Endothelial cell of umbilical vein (primary cell): Measurements from ENCODE around the gene HS3ST1.

ENCODE experiments used
- EZH2 ChIP-seq: IDR thresholded peaks from 2 replicates; pipeline ENCODE4 v1.6.1; 2012; ENCODE audit warnings: borderline replicate concordance, low read depth, mild to moderate bottlenecking, moderate library complexity, low read length, inconsistent platforms; ENCODE audit not compliant: severe bottlenecking
- FOS ChIP-seq: IDR thresholded peaks from 2 replicates; pipeline ENCODE4 v1.6.1; 2011; ENCODE audit warnings: mild to moderate bottlenecking, low read length, moderate library complexity, borderline replicate concordance; ENCODE audit not compliant: insufficient read depth
- GATA2 ChIP-seq: IDR thresholded peaks from 2 replicates; pipeline ENCODE4 v1.7.0; 2011; ENCODE audit warnings: low read depth, mild to moderate bottlenecking, moderate library complexity, mixed read lengths, low read length; ENCODE audit not compliant: insufficient read length, insufficient read depth
- POLR2A ChIP-seq: IDR thresholded peaks from 2 replicates; pipeline ENCODE4 v1.6.1; 2012; ENCODE audit warnings: low read depth, mild to moderate bottlenecking, control low read depth, low read length
- POLR2AphosphoS5 ChIP-seq: IDR thresholded peaks from 2 replicates; pipeline ENCODE4 v1.6.1; 2012; ENCODE audit warnings: low read depth, mild to moderate bottlenecking, control low read depth, low read length, moderate library complexity; ENCODE audit not compliant: insufficient read depth
- TF ChIP-seq, protein P1 (sequence below), 2 donors: IDR thresholded peaks; 1 replicate in 1 of 2; 2 replicates in 1 of 2; pipeline ENCODE4 v1.5.1; 2011; ENCODE audit warnings: low read length in 2 of 2, mild to moderate bottlenecking in 2 of 2, moderate library complexity in 2 of 2, control low read depth in 1 of 2, inconsistent platforms in 1 of 2, low read depth in 1 of 2; ENCODE audit not compliant: insufficient read depth in 1 of 2; ENCODE audit errors: extremely low read depth in 1 of 2
- TF ChIP-seq, protein P2 (sequence below): IDR thresholded peaks from 2 replicates; pipeline ENCODE4 v1.6.1; 2011; ENCODE audit not compliant: insufficient read depth, insufficient read length

DNA sequence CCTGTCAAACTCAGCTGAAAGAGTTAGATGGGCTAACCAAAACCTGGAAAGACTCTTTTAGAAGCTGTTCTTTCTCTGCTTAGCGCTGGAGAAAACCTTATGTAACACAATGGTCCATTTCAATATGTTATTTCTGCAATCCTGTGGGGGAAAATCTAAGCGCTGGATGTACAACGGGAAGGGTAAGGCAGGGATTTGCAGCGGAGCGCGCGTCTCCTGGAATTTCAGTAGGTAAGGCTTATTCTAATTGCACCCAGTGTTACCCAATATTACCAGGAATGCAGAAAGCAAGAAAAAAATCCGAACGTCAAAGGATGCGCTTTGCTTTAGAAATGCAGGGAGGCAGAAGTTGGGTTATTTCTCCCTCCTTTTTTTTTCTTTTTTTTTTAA is 2.0 kb downstream of the HS3ST1 start:
- TF ChIP-seq, protein P1, sequence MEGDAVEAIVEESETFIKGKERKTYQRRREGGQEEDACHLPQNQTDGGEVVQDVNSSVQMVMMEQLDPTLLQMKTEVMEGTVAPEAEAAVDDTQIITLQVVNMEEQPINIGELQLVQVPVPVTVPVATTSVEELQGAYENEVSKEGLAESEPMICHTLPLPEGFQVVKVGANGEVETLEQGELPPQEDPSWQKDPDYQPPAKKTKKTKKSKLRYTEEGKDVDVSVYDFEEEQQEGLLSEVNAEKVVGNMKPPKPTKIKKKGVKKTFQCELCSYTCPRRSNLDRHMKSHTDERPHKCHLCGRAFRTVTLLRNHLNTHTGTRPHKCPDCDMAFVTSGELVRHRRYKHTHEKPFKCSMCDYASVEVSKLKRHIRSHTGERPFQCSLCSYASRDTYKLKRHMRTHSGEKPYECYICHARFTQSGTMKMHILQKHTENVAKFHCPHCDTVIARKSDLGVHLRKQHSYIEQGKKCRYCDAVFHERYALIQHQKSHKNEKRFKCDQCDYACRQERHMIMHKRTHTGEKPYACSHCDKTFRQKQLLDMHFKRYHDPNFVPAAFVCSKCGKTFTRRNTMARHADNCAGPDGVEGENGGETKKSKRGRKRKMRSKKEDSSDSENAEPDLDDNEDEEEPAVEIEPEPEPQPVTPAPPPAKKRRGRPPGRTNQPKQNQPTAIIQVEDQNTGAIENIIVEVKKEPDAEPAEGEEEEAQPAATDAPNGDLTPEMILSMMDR (IDR thresholded peaks at IDR 0.05; ENCODE audit: extremely low read depth in 1 of 2, insufficient read depth in 1 of 2, low read depth in 1 of 2, low read length in 2 of 2) = no peak
- TF ChIP-seq EZH2 = no peak
- no peak for TF ChIP-seq POLR2AphosphoS5
- no peak for TF ChIP-seq POLR2A
- TF ChIP-seq, protein P2, sequence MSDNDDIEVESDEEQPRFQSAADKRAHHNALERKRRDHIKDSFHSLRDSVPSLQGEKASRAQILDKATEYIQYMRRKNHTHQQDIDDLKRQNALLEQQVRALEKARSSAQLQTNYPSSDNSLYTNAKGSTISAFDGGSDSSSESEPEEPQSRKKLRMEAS = no peak
- no peak for TF ChIP-seq FOS
- TF ChIP-seq GATA2 = no peak
